Endothelial cell of umbilical vein (primary cell): ENCODE data around the gene CCM2.

Experiments used
- CTCF ChIP-seq, 2 donors: IDR thresholded peaks; 1 replicate in 1 of 2; 2 replicates in 1 of 2; pipeline ENCODE4 v1.5.1; 2011; ENCODE audit warnings: low read length in 2 of 2, mild to moderate bottlenecking in 2 of 2, moderate library complexity in 2 of 2, control low read depth in 1 of 2, inconsistent platforms in 1 of 2, low read depth in 1 of 2; ENCODE audit not compliant: insufficient read depth in 1 of 2; ENCODE audit errors: extremely low read depth in 1 of 2
- EZH2 ChIP-seq: IDR thresholded peaks from 2 replicates; pipeline ENCODE4 v1.6.1; 2012; ENCODE audit warnings: borderline replicate concordance, low read depth, mild to moderate bottlenecking, moderate library complexity, low read length, inconsistent platforms; ENCODE audit not compliant: severe bottlenecking
- JUN ChIP-seq: IDR thresholded peaks from 2 replicates; pipeline ENCODE4 v1.6.1; 2011; ENCODE audit warnings: borderline replicate concordance, low read depth; ENCODE audit not compliant: insufficient read length, insufficient read depth
- POLR2A ChIP-seq: IDR thresholded peaks from 2 replicates; pipeline ENCODE4 v1.6.1; 2012; ENCODE audit warnings: low read depth, mild to moderate bottlenecking, control low read depth, low read length
- POLR2AphosphoS5 ChIP-seq: IDR thresholded peaks from 2 replicates; pipeline ENCODE4 v1.6.1; 2012; ENCODE audit warnings: low read depth, mild to moderate bottlenecking, control low read depth, low read length, moderate library complexity; ENCODE audit not compliant: insufficient read depth

- TF ChIP-seq CTCF (IDR thresholded peaks at IDR 0.05; ENCODE audit: extremely low read depth in 1 of 2, insufficient read depth in 1 of 2, low read depth in 1 of 2, low read length in 2 of 2) (no peak), EZH2 (no peak), JUN (no peak), POLR2AphosphoS5 (no peak), POLR2A (no peak)
These were observed 38.0 kb upstream of the CCM2 start for GRCh38 chr7:44961844-44962482.
